ENCODE measurements around the gene ITPK1.

The ITPK1 gene

DNA sequence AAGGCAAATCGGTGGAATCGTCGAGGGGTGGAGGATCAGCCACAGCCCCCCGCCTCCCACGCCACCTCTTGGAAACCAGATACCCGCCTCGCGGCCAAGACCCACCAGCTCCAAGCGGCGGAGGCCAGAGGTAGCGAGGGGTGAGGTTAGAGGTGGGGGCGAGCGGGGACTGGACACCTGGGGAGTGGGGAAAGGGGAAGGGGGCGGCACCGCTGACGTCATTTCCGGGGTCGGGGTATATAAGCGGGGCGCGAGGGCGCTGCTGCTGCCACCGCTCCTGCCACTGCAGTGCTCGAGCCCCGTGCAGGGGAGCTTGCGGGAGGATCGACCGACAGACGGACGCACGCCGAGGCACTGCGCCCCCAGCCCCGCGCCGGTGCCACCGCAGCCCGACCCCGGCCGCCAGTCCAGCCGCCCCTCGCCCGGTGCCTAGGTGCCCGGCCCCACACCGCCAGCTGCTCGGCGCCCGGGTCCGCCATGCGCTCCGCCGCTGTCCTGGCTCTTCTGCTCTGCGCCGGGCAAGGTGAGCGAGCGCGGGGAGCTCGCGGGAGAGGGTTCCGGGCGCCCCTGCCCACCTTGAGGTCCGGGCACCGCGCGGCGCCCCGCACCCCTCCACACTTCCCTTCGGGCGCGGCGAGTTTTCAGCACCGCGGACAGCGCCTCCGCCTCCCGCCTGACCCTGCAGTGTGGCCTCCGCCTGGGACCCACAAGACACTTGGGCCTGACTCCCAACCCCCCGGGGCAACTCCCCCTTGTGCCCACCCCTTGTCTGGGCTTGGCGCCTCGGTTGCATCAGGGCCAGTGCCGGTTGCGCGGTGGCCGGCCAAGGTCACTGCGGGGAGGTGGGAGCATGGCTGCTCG is 192.6 kb downstream of the ITPK1 start, which contains the start of gene CHGA:
TSS of gene CHGA (plus strand) at position 268 of the 861 bp plus-strand sequence. CDS start at position 478, 210 bp downstream.
- H3K36me3 ChIP-seq (ENCODE audit: control insufficient read depth in 2 of 2, insufficient read depth in 1 of 2, low read length in 2 of 2): no peaks in the 10 kb centered on the region
- no peak within 1 kb of the TSS for H3K27ac ChIP-seq (ENCODE audit: extremely low read depth, low read depth, low read length)
- H3K4me1 ChIP-seq (ENCODE audit: control insufficient read depth, insufficient read depth, low read length): no peaks in the 10 kb centered on the region
- POLR2A ChIA-PET: no interaction called here
- peak within 1 kb of the TSS; percentile 34 for H3K4me3 ChIP-seq (ENCODE audit: low read depth, low read length)
- CTCF ChIA-PET: interaction anchor here (0.6 kb wide), 1 partner anchor 1545 kb away, joined by 3 read pairs; no protein-coding TSS in a partner anchor
- no peaks in the 10 kb centered on the region for H3K9me3 ChIP-seq (ENCODE audit: control insufficient read depth, insufficient read depth, low read depth, low read length)
- TF ChIP-seq ZNF76 (tag by site-specific recombination; IDR thresholded peaks at IDR 0.05; ENCODE audit: borderline replicate concordance, low read depth) (peak; percentile 75; the same call in 1 of the 2 replicates), PATZ1 (tag by site-specific recombination; IDR thresholded peaks at IDR 0.05) (peak; percentile 26), ZFP69B (tag by site-specific recombination; IDR thresholded peaks at IDR 0.05) (peak; percentile 93), KLF1 (tag by site-specific recombination; IDR thresholded peaks at IDR 0.05) (0 out of 2 replicates have a peak, but pooled peaks have one; percentile 20), ZBTB8A (tag by site-specific recombination; IDR thresholded peaks at IDR 0.05) (peak; percentile 65), ZFHX2 (tag by site-specific recombination; conservative IDR thresholded peaks at IDR 0.05) (peak; percentile 87), ZNF239 (tag by site-specific recombination; IDR thresholded peaks at IDR 0.05) (no peak), ZBTB11 (tag by site-specific recombination; conservative IDR thresholded peaks at IDR 0.05; ENCODE audit: low read depth) (0 out of 2 replicates have a peak, but pooled peaks have one; percentile 13), BCL11B (tag by site-specific recombination; IDR thresholded peaks at IDR 0.05; ENCODE audit: low read depth) (0 out of 2 replicates have a peak, but pooled peaks have one; percentile 43), ZNF664 (tag by site-specific recombination; IDR thresholded peaks at IDR 0.05) (no peak), SP7 (tag by site-specific recombination; IDR thresholded peaks at IDR 0.05) (peak; percentile 25; the same call in 1 of the 2 replicates), HOXD13 (CRISPR knock-in tag; IDR thresholded peaks at IDR 0.05; ENCODE audit: borderline replicate concordance) (0 out of 2 replicates have a peak, but pooled peaks have one; percentile 38), KLF8 (tag by site-specific recombination; IDR thresholded peaks at IDR 0.05) (peak; percentile 24; the same call in 1 of the 2 replicates), SP2 (tag by site-specific recombination; IDR thresholded peaks at IDR 0.05) (peak; percentile 41), ZSCAN30 (tag by site-specific recombination; IDR thresholded peaks at IDR 0.05) (peak; percentile 68), EGR2 (tag by site-specific recombination; IDR thresholded peaks at IDR 0.05; ENCODE audit: low read depth) (peak; percentile 67; the same call in 1 of the 2 replicates), KLF17 (tag by site-specific recombination; IDR thresholded peaks at IDR 0.05) (peak; percentile 54; the same call in 1 of the 2 replicates)
- TF ChIP-seq, protein P1, sequence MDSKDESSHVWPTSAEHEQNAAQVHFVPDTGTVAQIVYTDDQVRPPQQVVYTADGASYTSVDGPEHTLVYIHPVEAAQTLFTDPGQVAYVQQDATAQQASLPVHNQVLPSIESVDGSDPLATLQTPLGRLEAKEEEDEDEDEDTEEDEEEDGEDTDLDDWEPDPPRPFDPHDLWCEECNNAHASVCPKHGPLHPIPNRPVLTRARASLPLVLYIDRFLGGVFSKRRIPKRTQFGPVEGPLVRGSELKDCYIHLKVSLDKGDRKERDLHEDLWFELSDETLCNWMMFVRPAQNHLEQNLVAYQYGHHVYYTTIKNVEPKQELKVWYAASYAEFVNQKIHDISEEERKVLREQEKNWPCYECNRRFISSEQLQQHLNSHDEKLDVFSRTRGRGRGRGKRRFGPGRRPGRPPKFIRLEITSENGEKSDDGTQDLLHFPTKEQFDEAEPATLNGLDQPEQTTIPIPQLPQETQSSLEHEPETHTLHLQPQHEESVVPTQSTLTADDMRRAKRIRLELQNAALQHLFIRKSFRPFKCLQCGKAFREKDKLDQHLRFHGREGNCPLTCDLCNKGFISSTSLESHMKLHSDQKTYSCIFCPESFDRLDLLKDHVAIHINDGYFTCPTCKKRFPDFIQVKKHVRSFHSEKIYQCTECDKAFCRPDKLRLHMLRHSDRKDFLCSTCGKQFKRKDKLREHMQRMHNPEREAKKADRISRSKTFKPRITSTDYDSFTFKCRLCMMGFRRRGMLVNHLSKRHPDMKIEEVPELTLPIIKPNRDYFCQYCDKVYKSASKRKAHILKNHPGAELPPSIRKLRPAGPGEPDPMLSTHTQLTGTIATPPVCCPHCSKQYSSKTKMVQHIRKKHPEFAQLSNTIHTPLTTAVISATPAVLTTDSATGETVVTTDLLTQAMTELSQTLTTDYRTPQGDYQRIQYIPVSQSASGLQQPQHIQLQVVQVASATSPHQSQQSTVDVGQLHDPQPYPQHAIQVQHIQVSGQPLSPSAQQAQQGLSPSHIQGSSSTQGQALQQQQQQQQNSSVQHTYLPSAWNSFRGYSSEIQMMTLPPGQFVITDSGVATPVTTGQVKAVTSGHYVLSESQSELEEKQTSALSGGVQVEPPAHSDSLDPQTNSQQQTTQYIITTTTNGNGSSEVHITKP (tag by site-specific recombination; IDR thresholded peaks at IDR 0.05): no peak
- TF ChIP-seq, protein P2, sequence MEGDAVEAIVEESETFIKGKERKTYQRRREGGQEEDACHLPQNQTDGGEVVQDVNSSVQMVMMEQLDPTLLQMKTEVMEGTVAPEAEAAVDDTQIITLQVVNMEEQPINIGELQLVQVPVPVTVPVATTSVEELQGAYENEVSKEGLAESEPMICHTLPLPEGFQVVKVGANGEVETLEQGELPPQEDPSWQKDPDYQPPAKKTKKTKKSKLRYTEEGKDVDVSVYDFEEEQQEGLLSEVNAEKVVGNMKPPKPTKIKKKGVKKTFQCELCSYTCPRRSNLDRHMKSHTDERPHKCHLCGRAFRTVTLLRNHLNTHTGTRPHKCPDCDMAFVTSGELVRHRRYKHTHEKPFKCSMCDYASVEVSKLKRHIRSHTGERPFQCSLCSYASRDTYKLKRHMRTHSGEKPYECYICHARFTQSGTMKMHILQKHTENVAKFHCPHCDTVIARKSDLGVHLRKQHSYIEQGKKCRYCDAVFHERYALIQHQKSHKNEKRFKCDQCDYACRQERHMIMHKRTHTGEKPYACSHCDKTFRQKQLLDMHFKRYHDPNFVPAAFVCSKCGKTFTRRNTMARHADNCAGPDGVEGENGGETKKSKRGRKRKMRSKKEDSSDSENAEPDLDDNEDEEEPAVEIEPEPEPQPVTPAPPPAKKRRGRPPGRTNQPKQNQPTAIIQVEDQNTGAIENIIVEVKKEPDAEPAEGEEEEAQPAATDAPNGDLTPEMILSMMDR (tag by site-specific recombination; IDR thresholded peaks at IDR 0.05): peak; percentile 33
- TF ChIP-seq, protein P3, sequence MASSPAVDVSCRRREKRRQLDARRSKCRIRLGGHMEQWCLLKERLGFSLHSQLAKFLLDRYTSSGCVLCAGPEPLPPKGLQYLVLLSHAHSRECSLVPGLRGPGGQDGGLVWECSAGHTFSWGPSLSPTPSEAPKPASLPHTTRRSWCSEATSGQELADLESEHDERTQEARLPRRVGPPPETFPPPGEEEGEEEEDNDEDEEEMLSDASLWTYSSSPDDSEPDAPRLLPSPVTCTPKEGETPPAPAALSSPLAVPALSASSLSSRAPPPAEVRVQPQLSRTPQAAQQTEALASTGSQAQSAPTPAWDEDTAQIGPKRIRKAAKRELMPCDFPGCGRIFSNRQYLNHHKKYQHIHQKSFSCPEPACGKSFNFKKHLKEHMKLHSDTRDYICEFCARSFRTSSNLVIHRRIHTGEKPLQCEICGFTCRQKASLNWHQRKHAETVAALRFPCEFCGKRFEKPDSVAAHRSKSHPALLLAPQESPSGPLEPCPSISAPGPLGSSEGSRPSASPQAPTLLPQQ (tag by site-specific recombination; IDR thresholded peaks at IDR 0.05): peak; percentile 95
- TF ChIP-seq, protein P4, sequence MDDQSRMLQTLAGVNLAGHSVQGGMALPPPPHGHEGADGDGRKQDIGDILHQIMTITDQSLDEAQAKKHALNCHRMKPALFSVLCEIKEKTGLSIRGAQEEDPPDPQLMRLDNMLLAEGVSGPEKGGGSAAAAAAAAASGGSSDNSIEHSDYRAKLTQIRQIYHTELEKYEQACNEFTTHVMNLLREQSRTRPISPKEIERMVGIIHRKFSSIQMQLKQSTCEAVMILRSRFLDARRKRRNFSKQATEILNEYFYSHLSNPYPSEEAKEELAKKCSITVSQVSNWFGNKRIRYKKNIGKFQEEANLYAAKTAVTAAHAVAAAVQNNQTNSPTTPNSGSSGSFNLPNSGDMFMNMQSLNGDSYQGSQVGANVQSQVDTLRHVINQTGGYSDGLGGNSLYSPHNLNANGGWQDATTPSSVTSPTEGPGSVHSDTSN (CRISPR knock-in tag; IDR thresholded peaks at IDR 0.05): peak; percentile 93
